ENCODE data around the gene HMCN2.

DNA sequence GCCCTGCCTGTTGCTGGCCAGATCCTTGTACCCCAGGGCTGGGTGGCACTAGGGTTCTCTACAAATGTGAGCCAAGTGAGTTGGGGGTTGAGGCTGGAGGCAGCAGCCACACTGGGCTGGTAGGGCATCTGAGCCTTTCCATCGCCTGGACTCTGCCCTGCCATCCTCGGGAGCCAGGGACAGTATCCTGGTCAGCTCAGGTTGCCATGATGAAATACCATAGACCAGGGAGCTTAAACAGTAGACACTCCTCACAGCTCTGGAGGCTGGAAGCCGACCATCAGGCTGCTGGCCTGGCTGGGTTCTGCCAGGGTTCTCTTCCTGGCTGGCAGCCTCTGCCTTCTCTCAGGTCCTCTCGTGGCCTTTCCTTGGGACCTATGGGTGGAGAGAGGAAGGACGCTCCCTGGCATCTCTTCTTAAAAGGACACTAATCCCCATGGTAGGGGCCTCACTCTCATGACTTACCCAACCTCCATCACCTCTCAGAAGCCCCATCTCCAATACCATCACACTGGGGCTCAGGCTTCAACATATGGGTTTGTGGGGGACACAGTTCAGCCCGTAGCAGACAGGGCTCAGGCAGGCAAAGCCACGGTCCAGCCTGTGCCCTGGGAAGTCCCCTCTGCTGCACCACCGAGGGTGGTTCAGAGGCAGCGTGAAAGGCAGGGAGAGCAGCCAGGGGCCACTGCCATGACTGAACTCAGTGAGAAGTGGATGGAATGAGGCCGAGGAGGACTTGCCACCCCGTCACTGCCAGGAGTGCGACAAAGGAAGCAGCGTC, 50.1 kb downstream of the HMCN2 start:
- TF ChIP-seq, protein P1, sequence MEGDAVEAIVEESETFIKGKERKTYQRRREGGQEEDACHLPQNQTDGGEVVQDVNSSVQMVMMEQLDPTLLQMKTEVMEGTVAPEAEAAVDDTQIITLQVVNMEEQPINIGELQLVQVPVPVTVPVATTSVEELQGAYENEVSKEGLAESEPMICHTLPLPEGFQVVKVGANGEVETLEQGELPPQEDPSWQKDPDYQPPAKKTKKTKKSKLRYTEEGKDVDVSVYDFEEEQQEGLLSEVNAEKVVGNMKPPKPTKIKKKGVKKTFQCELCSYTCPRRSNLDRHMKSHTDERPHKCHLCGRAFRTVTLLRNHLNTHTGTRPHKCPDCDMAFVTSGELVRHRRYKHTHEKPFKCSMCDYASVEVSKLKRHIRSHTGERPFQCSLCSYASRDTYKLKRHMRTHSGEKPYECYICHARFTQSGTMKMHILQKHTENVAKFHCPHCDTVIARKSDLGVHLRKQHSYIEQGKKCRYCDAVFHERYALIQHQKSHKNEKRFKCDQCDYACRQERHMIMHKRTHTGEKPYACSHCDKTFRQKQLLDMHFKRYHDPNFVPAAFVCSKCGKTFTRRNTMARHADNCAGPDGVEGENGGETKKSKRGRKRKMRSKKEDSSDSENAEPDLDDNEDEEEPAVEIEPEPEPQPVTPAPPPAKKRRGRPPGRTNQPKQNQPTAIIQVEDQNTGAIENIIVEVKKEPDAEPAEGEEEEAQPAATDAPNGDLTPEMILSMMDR (IDR thresholded peaks at IDR 0.05) = no peak
- no peak for TF ChIP-seq ZFX (IDR thresholded peaks at IDR 0.05; ENCODE audit: borderline replicate concordance)

Data from 22Rv1 (cell line).